ENCODE measurements around the gene PHKB.

DNA sequence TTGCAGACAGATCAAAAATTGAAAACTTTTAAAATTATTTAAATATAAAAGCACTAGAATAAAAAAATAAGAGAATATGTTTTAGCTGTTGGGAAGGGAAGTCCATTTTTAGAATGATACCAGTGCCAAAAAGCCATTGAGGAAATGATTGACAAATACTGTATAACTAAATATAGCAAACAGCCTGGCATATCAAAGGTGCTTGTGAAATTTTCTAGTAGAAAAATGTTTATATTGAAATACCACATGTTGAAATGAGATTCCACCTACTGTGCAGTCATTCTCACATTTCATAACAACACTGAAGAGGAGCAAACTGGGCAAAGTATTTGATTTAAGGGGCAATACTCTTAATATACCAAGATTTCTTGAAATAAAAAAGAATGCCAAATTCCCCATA, 183.5 kb downstream of the PHKB start:
- TF ChIP-seq, protein P1, sequence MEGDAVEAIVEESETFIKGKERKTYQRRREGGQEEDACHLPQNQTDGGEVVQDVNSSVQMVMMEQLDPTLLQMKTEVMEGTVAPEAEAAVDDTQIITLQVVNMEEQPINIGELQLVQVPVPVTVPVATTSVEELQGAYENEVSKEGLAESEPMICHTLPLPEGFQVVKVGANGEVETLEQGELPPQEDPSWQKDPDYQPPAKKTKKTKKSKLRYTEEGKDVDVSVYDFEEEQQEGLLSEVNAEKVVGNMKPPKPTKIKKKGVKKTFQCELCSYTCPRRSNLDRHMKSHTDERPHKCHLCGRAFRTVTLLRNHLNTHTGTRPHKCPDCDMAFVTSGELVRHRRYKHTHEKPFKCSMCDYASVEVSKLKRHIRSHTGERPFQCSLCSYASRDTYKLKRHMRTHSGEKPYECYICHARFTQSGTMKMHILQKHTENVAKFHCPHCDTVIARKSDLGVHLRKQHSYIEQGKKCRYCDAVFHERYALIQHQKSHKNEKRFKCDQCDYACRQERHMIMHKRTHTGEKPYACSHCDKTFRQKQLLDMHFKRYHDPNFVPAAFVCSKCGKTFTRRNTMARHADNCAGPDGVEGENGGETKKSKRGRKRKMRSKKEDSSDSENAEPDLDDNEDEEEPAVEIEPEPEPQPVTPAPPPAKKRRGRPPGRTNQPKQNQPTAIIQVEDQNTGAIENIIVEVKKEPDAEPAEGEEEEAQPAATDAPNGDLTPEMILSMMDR (IDR thresholded peaks at IDR 0.05; ENCODE audit: low read depth, low read length, poor library complexity, severe bottlenecking) = no peak
- no peak for TF ChIP-seq EZH2phosphoT487 (IDR thresholded peaks at IDR 0.05; ENCODE audit: borderline replicate concordance, low read length)

Measured in DOHH2 (cell line).